ENCODE results near the gene PPP4R4.

DNA sequence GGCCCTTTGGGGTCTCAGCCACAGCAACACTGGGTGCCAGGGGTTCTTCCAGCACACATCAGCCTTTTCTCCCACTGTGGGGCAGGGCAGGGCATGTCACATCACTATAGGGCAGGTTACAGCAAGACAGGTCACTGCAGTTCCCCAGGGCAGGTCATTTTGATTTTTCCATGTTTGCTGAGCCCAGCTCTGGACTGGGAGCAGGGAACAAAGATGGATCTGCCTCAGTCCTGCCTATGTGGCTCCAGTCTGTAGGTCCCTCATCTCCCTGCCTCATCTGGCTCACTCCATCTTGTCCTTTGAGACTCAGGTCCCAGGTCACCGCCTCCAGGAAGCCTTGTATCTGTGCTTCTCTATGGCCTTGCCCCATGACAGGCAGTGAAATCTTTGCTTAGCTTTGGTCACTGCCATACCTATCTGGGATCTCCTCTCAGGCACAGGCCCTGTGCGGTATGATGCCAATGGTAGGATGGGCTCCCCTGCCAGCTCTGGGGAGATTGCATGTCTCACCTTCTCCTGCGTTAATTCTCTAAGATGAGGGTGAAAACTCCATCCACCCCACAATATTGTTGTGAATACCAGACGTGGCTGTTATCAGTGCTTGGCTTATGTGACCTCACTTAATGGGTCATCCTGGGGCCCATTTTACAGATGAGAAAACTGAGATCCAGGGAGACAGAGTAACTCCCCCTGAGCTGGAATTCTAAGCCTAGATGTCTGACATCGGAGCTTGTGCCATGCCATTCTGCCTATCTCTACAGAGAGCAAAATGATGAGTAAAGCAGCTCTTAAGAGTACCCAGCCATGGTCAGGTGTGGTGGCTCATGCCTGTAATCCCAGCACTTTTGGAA is 147.5 kb downstream of the PPP4R4 start:
- TF ChIP-seq, protein P1, sequence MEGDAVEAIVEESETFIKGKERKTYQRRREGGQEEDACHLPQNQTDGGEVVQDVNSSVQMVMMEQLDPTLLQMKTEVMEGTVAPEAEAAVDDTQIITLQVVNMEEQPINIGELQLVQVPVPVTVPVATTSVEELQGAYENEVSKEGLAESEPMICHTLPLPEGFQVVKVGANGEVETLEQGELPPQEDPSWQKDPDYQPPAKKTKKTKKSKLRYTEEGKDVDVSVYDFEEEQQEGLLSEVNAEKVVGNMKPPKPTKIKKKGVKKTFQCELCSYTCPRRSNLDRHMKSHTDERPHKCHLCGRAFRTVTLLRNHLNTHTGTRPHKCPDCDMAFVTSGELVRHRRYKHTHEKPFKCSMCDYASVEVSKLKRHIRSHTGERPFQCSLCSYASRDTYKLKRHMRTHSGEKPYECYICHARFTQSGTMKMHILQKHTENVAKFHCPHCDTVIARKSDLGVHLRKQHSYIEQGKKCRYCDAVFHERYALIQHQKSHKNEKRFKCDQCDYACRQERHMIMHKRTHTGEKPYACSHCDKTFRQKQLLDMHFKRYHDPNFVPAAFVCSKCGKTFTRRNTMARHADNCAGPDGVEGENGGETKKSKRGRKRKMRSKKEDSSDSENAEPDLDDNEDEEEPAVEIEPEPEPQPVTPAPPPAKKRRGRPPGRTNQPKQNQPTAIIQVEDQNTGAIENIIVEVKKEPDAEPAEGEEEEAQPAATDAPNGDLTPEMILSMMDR (IDR thresholded peaks at IDR 0.05): no peak
- TF ChIP-seq POLR2A (IDR thresholded peaks at IDR 0.05): no peak

All from testis (tissue), 2 donors.